Cardiac fibroblast (primary cell): ENCODE data around the gene RPS6KC1.

ENCODE experiments used
- DNase-seq, 2 donors: peaks; one replicate each; pipeline versions ENCODE4 v3.0.0 to v3.0.0-alpha.2; 2010; ENCODE audit warnings: low read depth in 2 of 2
- H3K4me3 ChIP-seq, 2 donors: replicated peaks in 1 of 2; 1 replicate in 1 of 2; 2 replicates in 1 of 2; pipeline ENCODE4 v1.5.1; 2011; ENCODE audit warnings: low read depth in 2 of 2, low read length in 2 of 2, mild to moderate bottlenecking in 2 of 2, moderate library complexity in 1 of 2
- TF ChIP-seq, protein P1 (sequence below): IDR thresholded peaks from one replicate; pipeline ENCODE4 v1.5.1; 2011; ENCODE audit warnings: low read depth, mild to moderate bottlenecking, low read length, inconsistent platforms

The RPS6KC1 gene

DNA sequence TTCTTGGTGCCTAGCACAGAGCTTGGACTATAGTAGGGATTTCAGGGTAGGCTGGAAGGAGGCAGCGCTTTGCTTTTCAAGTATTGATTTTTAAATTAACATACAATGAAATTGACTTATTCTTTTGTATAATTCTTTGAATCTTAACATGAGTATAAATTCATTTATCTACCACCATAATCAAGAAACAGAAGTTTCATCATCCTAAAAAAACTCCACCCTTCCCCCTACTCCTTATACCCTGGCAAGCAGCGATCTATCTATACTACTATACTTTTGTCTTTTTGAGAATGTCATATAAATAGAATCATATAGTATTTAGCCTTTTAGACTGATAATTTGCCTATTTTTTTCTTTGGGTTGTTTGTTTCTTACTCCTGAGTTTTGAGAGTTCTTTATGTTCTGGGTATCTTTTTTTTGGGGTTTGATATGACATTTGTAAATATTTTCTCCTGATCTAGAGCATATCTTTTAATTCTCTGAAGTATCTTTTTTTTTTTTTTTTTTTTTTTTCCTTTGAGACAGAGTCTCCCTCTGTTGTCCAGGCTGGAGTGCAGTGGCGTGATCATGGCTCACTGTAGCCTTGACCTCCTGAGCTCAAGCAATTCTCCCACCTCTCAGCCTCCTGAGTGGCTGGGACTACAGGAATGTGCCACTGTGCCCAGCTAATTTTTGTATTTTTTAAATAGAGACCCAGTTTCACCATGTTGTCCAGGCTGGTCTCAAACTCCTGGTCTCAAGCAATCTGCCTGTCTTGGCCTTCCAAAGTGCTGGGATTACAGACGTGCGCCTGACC, 6.4 kb downstream of the RPS6KC1 start:
- TF ChIP-seq, protein P1, sequence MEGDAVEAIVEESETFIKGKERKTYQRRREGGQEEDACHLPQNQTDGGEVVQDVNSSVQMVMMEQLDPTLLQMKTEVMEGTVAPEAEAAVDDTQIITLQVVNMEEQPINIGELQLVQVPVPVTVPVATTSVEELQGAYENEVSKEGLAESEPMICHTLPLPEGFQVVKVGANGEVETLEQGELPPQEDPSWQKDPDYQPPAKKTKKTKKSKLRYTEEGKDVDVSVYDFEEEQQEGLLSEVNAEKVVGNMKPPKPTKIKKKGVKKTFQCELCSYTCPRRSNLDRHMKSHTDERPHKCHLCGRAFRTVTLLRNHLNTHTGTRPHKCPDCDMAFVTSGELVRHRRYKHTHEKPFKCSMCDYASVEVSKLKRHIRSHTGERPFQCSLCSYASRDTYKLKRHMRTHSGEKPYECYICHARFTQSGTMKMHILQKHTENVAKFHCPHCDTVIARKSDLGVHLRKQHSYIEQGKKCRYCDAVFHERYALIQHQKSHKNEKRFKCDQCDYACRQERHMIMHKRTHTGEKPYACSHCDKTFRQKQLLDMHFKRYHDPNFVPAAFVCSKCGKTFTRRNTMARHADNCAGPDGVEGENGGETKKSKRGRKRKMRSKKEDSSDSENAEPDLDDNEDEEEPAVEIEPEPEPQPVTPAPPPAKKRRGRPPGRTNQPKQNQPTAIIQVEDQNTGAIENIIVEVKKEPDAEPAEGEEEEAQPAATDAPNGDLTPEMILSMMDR, result no peak

GRCh38 chr1:213060836-213061235, 9.8 kb downstream of the RPS6KC1 start:
- H3K4me3 ChIP-seq, result no peak overlapping the region
- TF ChIP-seq, protein P1, result no peak
- no peak for DNase-seq

More for the DNA sequence above, 6.4 kb downstream of the RPS6KC1 start:
- H3K4me3 ChIP-seq, result no peak overlapping the region
- DNase-seq, result no peak

- no peak overlapping the region for H3K4me3 ChIP-seq
- TF ChIP-seq, protein P1, result no peak
- DNase-seq, result no peak
Observed at GRCh38 chr1:213061263-213061662, 10.2 kb downstream of the RPS6KC1 start.

DNA sequence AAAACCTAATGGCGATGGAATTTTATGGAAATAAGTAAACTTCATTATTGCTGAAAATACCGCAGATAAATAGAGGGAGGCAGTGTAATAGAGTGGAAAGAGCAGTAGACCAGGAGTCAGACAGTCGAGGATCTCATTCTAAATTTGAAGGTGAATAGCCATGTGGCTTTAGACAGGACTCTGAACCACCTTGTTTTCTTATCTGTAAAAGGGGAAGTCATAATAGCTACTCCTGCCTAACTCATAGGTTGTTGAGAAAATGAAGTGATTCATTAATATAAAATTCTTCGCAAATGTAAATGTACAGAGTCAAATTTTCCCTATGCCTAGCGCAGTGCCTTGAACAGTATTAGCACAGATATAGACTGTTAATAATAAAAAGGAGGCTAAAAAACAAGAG, 14.8 kb downstream of the RPS6KC1 start:
- DNase-seq, result no peak
- TF ChIP-seq, protein P1, result no peak
- H3K4me3 ChIP-seq, result no peak overlapping the region

- H3K4me3 ChIP-seq, result no peak overlapping the region
- DNase-seq, result no peak
- TF ChIP-seq, protein P1, result no peak
Observed at GRCh38 chr1:213066363-213066762, 15.3 kb downstream of the RPS6KC1 start.

DNA sequence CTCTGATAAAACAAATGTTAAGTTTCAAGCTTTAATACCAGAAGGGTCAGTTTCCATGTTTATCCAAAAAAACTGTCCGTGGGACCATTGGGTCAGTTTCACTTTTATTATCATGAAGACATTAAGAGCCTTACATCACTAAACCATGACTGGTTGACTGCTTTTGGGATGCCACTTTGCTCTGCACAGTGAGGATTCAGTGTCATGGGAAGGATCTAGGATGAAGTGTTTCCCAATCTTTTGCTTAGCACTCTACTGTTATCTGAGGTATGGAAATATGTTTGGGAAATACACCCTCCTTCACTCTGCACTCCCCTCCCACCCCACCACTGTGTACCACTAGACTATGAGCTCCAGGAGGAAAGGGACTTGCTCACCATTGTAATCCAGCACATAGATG, 16.3 kb downstream of the RPS6KC1 start:
- H3K4me3 ChIP-seq, result no peak overlapping the region
- TF ChIP-seq, protein P1, result no peak
- peak in 1 of 2 donors; percentile 18 for DNase-seq
